Subcutaneous adipose tissue (tissue), 4 donors: ENCODE measurements around the gene GPA33. TPM values are rescaled to one million over a fixed set of nuclear protein-coding genes. Genes with fewer than 3 reads are reported as not detected.

Experiments
- total RNA-seq, 4 donors: library from RNA; depleted of rRNA; stranded (reverse); fragments of >200 nt; gene quantifications; one replicate each; pipeline ENCODE4 v1.1.0, GENCODE V29; 2016
- TF ChIP-seq, protein P1 (sequence below): fragments of 450-650 bp; IDR thresholded peaks from one replicate; pipeline ENCODE4 v1.5.1; 2016; ENCODE audit warnings: low read depth, mild to moderate bottlenecking, control low read depth, antibody characterized with exemption, moderate library complexity

GPA33 gene
- total RNA-seq, 4 donors from 2014 or later = 0.75 to 1.2 TPM; not detected in 2

DNA sequence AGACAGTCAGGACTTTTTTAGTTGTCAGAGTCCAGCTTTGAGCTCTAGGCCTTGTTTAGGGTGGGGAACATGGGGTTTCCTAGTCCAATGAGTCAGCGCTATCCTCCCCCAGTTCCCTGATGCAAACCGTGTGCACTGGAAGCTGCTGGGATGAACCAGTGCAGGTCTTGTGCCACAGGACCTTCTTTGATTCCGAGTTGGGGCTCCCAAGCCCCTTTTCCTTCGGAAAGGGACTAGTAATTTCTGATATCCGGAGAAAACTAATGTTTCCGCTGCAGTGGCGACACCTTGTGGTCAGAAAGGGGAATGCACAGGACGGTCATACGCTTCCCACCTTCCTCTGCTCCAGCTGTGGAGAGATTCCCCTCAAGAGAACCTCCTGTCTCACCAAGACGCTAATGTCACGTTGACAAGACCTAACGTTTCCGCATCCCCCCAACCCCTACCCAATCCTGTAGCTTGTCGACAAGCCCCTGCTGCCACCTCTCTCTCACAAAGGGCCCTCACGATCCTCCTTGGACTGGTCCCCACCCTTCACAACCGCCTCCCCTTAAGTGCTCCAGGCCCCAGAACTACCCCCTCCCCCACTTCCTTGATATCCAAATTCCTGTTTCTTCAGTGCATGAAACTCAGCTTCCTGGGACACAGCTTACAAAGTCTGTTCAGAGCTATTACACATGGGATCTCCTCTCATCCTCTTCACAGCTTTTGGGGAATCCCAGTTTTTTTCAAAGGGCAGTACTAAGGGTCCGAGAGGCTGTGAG is 30.9 kb downstream of the GPA33 start:
- TF ChIP-seq, protein P1, sequence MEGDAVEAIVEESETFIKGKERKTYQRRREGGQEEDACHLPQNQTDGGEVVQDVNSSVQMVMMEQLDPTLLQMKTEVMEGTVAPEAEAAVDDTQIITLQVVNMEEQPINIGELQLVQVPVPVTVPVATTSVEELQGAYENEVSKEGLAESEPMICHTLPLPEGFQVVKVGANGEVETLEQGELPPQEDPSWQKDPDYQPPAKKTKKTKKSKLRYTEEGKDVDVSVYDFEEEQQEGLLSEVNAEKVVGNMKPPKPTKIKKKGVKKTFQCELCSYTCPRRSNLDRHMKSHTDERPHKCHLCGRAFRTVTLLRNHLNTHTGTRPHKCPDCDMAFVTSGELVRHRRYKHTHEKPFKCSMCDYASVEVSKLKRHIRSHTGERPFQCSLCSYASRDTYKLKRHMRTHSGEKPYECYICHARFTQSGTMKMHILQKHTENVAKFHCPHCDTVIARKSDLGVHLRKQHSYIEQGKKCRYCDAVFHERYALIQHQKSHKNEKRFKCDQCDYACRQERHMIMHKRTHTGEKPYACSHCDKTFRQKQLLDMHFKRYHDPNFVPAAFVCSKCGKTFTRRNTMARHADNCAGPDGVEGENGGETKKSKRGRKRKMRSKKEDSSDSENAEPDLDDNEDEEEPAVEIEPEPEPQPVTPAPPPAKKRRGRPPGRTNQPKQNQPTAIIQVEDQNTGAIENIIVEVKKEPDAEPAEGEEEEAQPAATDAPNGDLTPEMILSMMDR = no peak

DNA sequence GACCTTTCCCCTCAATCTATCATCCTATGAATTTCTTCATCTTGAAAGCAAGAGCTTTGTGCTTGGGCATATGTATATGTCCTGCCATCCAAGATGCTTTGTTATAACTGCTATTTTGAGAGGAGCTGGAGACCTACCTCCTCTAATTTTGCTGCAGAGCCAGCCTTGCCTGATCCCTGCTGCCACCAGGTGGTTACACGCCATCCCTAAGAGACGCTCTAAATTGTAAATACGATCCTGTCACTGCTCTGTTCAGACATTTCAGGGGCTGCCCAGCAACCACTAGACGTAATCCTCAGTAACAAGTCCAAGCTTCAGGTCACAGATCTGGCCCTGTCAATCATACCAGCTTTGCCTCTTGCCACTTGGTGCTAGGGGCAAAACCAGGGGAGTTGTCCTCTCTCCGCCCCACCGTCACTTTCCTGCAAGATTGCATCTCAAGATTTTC is 32.9 kb downstream of the GPA33 start:
- TF ChIP-seq, protein P1 = no peak

DNA sequence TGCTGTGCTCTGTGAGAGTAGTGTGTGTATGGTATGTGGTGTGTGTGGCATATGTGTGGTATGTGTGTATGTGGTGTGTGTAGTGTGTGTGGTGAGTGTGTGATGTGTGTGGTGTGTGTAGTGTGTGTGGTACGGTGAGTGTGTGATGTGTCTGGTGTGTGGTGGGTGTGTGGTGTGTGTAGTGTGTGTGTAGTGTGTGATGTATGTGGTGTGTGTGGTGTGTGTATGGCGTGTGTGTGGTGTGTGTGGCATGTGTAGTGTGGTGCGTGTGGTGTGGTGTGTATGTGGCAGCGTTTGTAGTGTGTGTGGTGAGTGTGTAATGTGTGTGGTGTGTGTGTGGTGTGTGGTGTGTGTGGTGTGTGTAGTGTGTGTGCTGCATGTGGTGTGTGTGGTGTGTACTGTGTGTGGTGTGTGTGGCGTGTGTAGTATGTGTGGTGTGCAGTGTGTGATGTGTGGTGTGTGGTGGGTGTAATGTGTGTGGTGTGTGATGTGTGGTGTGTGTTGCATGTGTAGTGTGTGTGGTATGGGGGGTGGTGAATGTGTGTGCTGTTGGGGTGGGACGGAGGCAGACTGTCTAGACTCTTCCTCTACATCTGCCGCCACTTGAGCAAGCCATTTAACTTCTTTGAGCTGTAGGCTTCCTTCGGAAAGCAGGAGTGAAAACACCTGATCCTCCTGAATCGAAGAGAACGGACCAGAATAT is 33.5 kb downstream of the GPA33 start:
- TF ChIP-seq, protein P1 = no peak

DNA sequence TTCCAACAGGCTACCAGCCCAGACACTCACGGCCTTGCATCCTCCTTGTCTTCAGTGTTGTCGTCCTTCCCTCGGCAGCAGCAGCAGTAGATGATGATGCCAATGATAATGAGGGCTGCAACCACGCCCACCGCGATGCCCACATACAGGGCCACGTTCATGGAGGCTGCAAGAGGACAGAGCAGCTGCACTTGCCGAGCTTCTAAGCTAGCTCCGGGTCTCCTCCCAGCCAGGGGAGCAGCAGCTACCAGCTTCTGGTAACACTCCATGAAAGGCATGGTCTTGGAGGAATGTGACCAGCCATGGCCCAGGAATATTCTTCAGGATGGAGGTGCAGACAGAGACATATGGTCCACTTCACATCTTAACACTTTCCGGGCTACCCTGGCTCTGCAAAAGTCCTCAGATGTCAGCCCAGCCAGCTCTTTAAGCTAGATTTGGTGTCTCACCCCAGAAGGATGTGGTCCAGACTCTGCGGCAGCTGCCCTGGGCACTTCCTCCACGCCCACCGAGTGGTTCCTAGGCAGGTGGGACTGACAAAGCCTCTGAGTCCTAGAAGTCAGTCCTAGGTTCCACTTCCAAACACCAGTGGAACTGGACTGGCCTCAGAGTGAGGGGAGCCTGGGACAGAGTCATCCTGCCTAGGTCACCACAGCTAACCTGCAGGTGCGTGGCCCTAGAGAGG is 35.1 kb downstream of the GPA33 start:
- TF ChIP-seq, protein P1 = no peak

DNA sequence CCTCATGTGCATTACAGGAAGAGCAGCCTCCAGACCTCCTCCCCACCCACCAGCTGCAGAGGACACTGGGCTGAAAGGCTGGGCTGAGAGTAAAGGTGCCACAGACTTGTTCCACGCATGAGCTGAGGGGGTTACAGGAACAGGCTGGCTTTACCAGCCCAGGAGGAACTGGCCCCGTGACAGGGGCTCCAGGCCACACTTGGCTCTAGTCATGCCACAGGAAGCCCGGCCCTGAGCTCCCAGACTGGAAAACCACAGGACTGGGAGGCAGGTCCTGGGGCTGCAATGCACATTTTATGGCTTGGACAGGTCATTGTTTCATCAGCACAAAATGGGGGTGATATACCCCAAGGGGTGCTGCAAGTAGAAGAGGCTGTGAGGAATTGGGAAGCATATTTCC is 35.6 kb downstream of the GPA33 start:
- TF ChIP-seq, protein P1 = no peak

DNA sequence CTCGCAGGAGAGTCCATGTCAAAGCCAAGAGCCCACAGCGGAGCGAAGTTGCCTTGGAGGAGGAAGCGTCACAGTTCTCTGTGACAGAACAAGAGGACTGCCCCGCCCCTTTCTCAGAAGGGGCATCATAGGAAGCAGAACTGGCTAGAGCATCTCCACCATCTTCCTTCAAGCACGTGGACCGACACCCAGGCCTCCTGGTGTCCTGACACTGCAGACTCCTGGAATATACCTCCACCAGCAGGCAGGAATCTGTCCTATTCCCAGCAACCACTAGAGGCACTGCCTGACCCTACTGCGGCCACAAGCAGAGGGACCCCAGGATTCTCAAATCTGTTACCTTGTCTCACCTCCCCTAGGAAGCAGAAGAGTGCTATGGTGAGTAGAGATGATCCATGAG is 37.8 kb downstream of the GPA33 start:
- TF ChIP-seq, protein P1 = no peak

DNA sequence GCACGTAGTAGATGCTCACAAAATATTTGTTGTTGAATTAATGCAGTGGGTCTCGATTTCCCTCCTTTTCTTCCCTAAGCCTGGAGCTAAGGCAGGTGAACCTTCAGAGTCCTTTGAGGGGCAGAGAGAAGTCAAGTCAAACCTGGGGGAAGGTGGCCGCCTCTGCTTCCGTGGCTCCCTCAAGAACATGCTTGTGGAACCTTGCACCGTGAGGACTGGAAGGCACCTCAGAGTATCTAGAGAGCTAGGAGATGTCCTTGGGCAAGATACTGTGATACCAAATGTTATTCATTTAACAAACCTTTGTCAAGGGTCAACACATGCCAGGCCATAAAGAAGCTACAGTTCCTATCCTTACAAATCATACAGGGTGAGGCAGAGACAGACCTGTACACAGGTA is 38.3 kb downstream of the GPA33 start:
- TF ChIP-seq, protein P1 = no peak
